Measurements from ENCODE around the gene IGFBP3.

IGFBP3 gene

DNA sequence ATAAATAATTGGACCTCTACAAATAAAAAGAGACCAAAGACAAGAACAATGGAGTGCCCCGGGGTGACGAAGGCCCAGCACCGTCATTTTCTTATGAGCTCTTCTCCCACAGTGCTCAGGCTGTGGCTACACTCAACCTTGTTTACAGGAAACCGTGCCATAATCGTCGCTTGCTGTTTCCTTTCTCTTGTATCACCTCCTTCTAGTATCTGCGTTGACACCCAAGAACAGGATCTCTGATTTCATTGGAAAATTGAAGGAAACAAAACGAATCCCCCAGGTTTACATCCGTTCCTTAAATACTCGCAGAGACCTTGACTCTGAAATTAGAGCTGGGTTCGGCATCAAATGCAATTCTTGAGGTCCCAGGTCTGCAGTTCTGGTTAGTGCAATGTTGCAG lies 1.7 kb upstream of the IGFBP3 start:
- DNase-seq (ENCODE audit: low spot score), result no peak

DNA sequence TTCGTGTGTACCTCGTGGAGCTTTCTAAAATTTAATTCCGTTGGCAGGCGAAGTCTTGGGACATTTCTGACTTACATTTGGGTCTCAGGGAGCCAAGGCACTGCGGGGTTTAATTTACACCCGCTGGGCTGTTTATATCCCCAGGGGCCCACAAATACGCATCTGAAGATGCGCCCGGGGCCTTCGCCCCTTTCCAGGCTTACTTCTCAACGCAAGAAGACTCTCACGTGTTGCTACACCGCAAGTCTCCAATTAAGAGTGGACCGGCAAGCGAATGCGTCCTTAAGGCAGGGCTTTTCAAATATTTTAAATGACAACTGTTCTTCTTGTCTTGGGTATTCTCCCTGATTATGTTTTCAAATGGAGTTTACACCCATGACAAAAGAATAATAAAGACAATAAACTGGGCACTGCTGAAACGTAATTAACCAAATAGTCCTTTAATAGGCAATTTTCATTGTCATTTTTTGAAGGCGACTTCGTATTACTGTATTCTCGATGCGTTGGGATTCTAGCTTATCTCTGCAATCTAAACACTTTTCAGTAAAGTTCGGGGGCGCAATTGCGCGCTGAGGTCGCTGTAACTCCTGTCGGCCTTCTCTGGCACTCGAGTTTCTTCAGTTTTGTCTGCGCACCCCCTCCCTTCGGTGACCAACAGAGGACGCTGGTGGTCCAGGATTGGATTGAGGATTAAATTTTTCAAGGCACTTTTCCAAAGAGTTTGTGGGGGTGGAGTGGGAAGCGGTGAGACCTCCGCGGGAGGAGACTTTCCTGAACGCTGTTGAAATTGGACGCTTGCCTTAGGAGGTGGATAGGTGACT lies 837 bp upstream of the IGFBP3 start:
- DNase-seq (ENCODE audit: low spot score), result no peak

DNA sequence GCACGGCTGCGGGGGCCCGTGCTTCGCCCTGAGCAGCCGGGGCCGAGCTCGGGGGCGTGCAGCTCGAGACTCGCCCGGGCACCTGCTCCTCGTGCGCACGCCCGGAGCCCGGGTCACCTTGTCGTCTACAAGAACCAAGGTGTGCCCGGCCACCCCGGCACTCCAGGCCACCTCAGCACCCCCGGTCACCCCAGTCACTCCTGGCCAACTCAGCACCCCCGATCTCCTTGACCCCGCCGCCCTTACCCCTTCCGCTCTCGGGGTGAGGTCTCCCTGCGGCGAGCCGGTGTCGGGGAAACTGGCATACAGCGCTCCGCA lies 268 bp upstream of the IGFBP3 start:
- no peak for DNase-seq (ENCODE audit: low spot score)

DNA sequence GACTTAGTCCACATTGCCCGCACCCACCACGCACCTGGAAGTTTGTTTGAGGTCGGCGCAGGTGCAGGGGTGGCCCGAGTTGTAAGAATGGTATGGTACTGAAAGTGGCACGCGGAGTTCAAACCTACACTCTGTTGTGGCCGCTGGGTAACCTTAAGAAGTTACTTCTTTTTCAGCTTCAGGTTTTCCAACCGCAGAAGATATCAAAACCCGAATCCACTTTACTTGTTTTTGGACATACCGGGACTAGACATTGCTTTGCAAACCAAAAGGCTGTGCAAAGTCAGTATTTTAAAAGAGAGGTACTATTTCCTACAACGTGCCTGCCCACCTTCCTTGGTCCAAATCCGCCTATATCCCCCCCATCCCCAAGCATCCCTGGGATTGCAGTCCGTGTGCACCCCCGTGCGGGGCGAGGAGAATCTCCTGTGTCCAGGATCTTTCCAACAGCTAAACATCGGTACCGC lies 1.0 kb downstream of the IGFBP3 start:
- no peak for DNase-seq (ENCODE audit: low spot score)

DNA sequence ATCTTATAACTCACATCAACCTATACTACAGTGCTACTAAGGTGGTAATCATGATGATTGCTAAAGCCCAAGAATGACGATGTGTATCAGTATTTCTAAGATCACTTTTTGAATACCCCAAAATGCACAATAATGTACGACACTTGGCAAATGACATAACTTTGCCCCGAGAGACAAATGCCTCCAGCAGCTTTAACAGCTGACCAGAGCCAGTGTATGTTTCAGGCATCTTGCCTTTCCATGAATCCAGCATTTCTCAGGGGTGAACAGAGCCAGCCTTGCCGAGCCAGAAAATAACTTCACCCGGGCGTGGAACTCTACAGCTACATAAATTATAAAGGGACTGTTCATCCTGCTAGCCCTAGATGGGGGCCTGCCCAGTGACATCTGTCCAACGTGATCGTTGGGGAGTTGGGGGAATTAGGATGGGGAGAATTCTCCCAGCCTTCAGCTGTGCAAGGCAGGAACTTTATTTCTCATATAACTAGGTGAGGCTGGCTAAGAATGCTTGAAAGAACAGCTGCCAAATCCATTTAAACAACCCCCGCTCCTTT lies 1.8 kb downstream of the IGFBP3 start:
- no peak for DNase-seq (ENCODE audit: low spot score)

DNA sequence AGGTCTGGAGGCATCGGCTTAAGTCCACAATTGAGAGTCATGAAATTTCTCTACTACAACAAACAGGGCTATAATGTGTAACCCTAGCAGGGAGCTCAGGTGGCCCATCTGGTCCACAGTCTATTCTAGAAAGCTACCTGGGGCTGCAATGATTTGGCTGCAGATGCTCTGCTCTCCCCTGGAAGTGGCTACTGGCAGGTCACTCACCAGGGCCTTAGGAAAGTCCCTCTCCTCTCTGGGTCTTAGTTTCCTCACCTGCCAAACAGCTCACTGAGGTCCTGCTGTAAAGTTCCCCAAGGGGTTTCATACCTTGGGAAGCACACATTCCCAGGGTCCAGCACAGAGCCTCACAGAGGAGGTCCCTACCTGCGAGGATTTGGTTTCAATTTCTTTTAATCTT lies 2.5 kb downstream of the IGFBP3 start:
- DNase-seq (ENCODE audit: low spot score), result no peak

DNA sequence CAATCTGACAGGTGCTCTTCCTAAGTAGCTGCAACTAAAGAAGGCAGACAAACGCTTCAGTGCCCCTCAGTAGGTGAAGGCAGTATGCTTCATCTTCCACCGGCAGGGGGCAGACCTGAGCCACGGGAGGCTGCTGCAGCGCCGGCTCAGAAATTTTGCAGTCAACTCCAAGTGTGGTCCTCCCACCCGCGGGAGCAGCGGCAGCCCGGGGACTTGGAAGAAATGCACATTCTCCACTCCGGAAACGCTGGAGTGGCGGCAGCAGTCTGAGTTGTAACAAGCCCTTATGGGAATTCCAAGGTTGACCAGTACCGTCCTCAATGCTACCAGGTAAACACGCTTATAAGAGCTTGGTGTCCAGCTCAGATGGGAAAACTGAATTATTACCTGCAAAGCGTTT lies 3.4 kb downstream of the IGFBP3 start:
- peak; percentile 79 for DNase-seq (ENCODE audit: low spot score)

DNA sequence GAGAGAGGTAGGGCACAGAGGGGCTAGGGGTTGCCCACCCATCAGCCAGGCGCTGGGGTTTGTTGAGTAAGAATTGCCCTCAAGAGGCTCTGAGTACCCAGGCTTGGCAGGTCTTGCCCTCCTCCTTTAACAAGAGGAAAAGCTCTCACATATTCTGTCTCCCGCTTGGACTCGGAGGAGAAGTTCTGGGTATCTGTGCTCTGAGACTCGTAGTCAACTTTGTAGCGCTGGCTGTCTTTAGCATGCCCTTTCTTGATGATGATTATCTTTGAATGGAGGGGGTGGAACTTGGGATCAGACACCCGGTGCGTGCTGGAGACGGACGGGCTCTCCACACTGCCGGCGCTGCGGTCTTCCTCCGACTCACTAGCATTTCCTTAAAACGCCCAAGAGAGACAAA lies 4.0 kb downstream of the IGFBP3 start:
- DNase-seq (ENCODE audit: low spot score), result no peak

DNA sequence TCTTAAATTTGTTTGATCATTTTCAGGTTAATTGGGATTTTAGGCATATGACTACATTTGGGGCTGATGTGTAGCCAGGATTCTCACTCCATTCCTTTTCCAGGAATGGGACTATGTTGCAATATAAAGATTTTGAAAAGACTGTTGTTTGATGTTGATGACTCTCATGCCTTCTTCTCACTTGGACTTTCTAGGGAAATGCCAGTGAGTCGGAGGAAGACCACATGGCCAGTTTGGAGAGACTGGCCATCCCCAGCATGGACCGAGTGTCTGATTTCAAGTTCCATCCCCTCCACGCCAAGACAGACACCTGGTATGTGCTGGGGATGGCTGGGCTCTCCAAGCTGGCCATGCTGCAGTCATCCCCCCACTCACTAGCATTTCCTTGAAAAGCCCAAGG lies 5.5 kb downstream of the IGFBP3 start:
- DNase-seq (ENCODE audit: low spot score), result no peak

DNA sequence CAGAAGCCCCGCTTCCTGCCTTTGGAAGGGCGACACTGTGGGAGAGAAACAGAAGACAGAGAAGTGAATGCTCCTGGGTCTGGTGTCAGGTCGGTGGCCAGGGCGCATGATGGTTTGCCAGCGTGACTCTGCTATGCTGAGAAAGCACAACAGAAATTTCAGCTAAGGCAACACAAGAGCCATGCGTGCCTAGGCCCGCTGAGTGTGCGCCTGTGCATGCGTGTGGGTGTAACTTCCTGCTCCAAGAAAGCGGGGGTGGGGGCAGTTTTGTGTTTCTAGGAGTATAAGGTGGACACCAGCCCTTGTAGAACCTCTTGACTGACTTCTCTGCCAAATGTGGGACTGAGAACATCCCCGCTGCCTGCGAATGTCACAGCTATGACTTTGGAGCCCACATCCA lies 6.2 kb downstream of the IGFBP3 start:
- no peak for DNase-seq (ENCODE audit: low spot score)

DNA sequence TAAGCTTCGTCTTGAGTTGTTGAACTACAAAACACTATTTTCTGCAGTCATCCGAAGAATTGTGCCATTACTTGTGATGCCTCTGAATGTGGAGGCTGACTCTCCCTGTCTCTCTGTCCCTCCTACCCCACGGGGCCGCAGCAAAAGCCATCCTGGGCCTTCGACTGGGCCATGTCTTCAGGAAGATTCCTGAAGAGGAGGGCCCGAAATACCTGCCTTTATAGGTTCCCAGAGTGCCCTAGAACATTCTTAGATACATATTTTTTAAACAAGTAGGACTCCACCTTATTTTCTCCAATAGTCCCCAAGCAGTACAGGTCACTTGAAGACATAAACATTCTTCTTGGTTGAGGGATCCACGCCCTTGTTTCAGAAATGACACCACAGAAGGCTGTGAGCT lies 8.1 kb downstream of the IGFBP3 start:
- no peak for DNase-seq (ENCODE audit: low spot score)

DNA sequence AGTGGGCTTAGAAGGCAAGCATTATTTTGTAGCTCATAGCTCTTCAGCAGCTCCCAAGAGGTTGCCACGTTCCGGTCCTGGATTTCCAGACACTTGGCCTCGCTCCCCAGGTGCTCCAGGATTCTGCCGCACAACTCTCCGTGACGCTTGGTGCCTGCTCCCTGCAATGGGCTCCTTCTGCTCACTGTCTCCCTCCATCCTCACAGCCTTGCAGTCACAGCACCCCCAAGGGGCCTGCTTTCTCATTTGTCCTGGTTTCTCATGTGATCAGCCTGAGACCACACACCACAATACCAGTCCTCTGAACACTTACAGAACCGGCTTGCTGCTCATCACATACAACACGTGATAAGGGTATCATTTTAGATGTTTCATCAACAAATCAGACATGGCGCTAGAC lies 9.8 kb downstream of the IGFBP3 start:
- DNase-seq (ENCODE audit: low spot score), result no peak

DNA sequence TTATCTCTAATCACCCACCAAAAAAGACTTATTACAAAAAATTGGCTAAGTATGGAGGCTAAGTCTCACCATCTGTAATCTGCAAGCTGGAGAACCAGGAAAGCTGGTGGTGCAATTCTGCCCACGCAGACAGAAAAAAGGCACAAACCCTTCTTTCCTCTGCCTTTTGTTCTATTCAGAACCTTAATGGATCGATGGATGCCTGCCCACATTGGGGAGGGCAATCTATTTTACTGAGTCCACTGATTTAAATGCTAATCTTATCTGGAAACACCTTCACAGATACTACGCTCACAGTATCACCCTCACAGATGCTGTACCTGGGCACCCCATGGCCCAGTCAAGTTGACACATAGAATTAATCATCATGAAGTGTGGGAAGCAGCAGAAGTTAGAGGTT lies 10.2 kb downstream of the IGFBP3 start:
- no peak for DNase-seq (ENCODE audit: low spot score)

DNA sequence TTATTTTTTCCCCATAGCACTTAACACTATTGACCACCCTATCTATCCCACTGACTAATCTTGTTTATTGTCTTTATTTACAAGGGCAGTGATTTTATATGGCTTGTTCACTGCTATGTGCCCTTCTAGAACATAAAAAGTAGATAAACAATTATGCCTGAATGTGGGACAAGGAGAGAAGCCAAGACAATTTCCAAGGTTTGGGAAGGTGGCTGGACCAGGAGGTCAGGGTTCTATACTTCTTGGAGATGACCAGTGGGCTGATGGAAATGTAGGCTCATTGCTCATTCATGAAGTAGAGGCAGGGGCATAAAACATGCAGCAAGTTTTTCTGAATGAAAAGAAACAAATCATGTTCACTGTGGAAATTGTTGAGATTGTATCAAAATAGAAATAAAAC lies 11.5 kb downstream of the IGFBP3 start:
- no peak for DNase-seq (ENCODE audit: low spot score)

DNA sequence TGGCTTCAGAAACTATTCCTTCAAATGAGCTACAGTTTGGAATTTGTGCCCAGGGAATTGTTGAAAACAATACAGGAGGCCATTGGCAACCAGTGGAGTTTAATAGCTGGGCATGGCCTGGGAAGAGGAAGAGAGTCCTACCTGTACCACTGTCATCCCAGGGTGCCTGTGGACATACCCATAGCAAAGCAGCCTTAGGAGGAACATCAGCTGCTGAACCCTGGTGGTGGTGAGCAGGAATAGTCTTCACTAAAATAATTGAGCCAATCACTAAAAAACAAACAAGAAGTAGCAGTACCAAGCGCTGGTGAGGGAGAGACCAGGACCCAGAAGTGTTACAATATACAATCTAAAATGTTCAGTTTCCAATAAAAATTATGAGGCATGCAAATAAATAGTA lies 18.3 kb downstream of the IGFBP3 start:
- no peak for DNase-seq (ENCODE audit: low spot score)

DNA sequence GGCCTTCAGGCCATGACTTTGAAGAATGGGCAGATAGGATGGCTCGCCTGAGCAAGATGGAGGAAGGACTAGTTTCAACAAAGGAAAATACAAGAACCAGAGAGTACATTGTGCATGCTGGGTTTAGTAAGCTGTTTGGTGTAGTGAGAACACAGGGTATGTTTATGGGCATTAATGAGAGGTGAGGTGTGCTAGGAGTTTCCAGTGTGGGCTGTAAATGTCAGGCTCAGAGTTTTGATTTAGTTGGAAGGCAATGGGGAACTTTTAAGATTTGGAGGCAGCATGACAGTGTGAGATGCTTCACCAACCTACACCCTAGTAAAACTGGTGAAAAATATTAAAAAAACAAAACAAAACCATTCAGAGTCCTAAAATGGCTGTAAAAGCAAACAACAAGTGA lies 19.5 kb downstream of the IGFBP3 start:
- no peak for DNase-seq (ENCODE audit: low spot score)

DNA sequence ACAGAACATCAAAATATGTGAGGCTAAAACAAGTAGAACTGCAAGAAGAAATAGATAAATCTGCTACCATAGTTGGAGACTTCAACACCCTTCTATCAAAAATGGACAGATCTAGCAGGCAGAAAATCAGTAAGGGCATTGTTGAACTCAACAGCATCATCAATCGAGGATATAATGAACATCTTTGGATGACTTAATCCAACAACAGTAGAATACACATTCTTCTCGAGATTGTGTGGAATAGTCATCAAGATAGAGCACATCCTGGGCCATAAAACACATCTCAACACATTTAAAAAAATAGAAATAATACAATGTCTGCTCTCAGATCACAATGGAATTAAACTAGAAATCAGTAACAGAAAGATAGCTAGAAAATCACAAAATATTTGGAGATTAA lies 22.9 kb downstream of the IGFBP3 start:
- DNase-seq (ENCODE audit: low spot score), result no peak

DNA sequence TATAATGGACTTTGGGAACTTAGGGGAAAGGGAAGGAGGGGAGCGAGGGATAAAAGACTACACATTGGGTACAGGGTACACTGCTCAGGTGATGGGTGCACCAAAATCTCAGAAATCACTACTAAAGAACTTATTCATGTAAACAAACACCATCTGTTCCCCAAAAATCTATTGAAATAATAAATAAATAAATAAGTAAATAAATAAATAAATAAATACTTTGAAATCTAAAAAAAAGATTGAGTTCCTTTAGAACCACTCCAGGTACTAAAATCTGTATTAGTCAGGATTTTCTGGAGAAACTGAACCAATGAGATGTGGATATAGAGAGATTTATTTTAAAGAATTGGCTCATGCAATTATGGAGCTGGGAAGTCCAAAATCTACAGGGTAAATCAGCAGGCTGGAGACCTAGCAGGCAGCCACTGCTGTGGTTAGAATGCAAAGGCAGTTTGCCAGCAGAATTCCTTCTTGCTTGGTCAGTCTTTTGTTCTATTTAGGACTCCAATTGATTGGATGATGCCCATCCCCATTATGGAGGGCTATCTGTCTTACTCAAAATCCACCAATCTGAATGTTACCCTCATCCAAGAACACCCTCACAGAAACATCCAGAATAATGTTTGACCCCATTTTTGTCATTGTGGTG lies 23.9 kb downstream of the IGFBP3 start:
- no peak for DNase-seq (ENCODE audit: low spot score)

DNA sequence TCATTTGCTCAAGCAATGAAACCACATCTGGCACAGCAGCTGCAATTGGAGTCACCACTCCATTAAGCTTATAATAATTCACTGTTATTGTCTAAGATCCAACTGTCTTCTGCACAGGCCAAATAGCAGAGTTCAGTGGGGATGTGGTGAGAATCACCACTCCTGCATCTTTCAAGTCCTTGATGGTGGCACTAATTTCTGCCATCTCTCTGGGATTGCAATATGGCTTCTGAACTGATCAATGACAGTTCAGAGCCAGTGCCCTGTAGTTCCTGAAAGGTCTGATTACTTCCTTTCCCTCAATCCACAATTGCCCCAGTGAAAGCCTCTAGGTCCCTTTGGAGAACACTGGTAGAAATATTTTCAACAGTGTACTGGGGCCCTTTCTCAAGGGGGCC lies 26.4 kb downstream of the IGFBP3 start:
- DNase-seq (ENCODE audit: low spot score), result no peak

DNA sequence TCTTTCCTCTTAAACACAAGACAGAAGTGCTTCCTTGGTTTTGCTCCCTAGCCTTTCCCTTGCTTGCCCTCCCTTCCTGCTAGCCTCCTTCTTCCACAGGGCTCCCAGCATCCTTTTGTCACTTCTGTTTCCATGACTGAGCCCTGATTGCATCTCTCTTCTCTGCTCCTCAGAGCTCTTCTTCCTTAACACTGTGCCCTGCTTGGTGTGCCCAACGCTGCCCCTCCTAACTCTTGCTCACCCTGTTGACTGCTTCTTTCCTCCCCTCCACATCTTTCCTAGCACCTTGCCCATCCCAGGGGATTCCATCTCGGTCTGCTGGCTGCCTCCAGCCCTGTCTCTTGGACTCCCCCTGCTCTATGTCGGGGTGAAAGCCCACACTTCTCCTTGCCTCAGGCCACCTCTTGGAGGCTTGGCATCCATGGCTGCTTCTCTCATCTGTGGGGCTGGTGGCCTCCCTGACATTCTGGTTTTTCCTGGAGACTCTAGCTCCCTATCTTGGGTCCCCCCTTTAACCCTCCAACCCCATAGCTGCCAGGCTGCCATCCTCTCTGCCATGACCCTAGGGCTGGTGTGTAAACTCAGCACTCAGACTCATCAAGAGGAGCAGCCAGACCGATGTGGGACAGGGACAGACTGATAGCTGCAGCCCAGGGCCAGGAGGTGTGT lies 26.9 kb downstream of the IGFBP3 start:
- DNase-seq (ENCODE audit: low spot score), result no peak

DNA sequence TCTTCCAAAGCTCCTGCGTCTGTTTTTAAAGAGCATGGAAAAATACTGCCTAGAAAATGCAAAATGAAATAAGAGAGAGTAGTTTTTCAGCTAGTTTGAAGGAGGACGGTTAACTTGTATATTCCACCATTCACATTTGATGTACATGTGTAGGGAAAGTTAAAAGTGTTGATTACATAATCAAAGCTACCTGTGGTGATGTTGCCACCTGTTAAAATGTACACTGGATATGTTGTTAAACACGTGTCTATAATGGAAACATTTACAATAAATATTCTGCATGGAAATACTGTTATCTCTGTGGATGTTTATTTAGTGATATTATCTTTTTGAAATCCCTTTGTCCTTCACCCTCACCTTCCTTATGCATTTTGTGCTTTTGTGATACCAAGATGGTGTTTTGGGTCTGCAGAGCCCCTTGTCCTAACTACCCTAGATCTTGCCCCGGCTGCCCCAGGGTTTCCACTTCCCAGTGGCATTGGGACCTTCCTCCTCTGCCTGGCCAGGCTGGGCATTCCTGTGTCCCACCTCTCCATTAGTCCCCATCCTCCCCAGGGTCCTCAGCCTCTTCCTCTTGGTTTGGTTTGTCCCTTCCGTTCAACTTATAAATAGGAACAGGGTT lies 27.6 kb downstream of the IGFBP3 start:
- no peak for DNase-seq (ENCODE audit: low spot score)

DNA sequence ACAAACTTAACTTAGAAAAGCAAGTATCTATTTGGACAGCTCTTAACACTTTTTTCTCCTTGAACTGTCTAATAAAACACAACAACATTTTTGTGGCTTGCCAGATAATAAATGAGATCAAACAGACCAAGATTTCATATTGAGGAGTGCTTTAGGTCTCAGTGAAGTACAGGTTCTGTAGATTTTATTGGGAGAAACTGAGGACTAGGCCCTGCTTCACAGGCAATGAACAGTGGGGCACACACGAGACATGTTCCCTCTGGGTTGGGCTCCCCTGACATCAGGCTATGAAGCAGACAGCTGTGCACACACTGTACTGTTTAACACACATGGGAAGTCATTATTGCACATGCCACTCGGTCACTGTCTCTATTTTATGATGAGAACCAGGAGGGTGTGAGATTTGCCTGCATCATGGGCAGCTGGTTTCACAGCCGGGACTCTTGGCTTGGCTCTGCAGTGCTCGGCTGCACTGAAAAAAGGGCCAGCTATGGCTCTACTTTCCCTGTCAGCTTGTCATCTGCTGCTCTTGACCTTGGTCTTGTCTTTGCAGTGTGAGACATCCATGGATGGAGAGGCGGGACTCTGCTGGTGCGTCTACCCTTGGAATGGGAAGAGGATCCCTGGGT lies 28.6 kb downstream of the IGFBP3 start:
- no peak for DNase-seq (ENCODE audit: low spot score)

All from LoVo (cell line).